Panc1 (cell line): ENCODE data around the gene SBNO2. TPM values are rescaled to one million over a fixed set of nuclear protein-coding genes. Genes with fewer than 3 reads are reported as not detected.

Experiments used
- ATAC-seq: fragments of 200-7000 bp; cut with Tn5 transposase; 2 replicates; pipeline ENCODE4 v1.9.1; 2020; ENCODE audit warnings: mild to moderate bottlenecking, moderate library complexity
- BruUV-seq: library from RNA; stranded (reverse); fragments of 400-500 nt; replicated peaks from 2 replicates; lab custom pipeline; 2021; lab: Mats Ljungman, UMichigan
- CTCF ChIA-PET: fragments of 300-600 bp; sonication (Branson Sonifier 250); formaldehyde crosslinking; loops from one replicate; lab custom pipeline; 2022; ENCODE audit warnings: antibody characterized with exemption; lab: Charles Lee
- POLR2A ChIA-PET: fragments of 300-600 bp; sonication (Branson Sonifier 250); formaldehyde crosslinking; loops from one replicate; lab custom pipeline; 2022; ENCODE audit warnings: antibody characterized with exemption; lab: Charles Lee
- DNase-seq: peaks from one replicate; pipeline ENCODE4 v3.0.0-alpha.2; 2010; ENCODE audit warnings: low read depth, low spot score
- H3K27ac ChIP-seq: 2 replicates; pipeline ENCODE4 v1.5.1; 2011; ENCODE audit warnings: mild to moderate bottlenecking, low read length, inconsistent platforms
- H3K27me3 ChIP-seq: fragments of 200-500 bp; sonication (Bioruptor generic); 2 replicates; pipeline ENCODE4 v1.6.0; 2014; ENCODE audit warnings: low read length, inconsistent platforms; ENCODE audit not compliant: control insufficient read depth, insufficient read depth
- H3K36me3 ChIP-seq: fragments of 200-500 bp; sonication (Bioruptor generic); 2 replicates; pipeline ENCODE4 v1.5.1; 2014; ENCODE audit warnings: inconsistent platforms, mild to moderate bottlenecking, low read length, moderate library complexity; ENCODE audit not compliant: control insufficient read depth, insufficient read depth
- H3K4me1 ChIP-seq: 2 replicates; pipeline ENCODE4 v1.5.1; 2011; ENCODE audit warnings: inconsistent platforms, mild to moderate bottlenecking, low read length, moderate library complexity; ENCODE audit not compliant: control insufficient read depth, insufficient read depth
- H3K4me3 ChIP-seq, 2 experiments: 2 replicates each; pipeline ENCODE4 v1.5.1; 2011 to 2012; ENCODE audit warnings: low read depth in 2 of 2, low read length in 2 of 2, mild to moderate bottlenecking in 2 of 2, inconsistent platforms in 1 of 2, moderate library complexity in 1 of 2
- H3K9me3 ChIP-seq: fragments of 200-500 bp; sonication (Bioruptor generic); 2 replicates; pipeline ENCODE4 v1.5.1; 2014; ENCODE audit warnings: low read depth, mild to moderate bottlenecking, inconsistent platforms, low read length, moderate library complexity; ENCODE audit not compliant: control insufficient read depth, insufficient read depth
- POLR2AphosphoS5 ChIP-seq: IDR thresholded peaks from 2 replicates; pipeline ENCODE4 v1.6.1; 2012; ENCODE audit warnings: mild to moderate bottlenecking, low read depth, low read length, moderate library complexity
- REST ChIP-seq, 2 experiments: IDR thresholded peaks; 2 replicates each; pipeline ENCODE4 v1.6.1; 2011 to 2012; ENCODE audit warnings: low read depth in 2 of 2, control low read depth in 1 of 2, low read length in 1 of 2, mild to moderate bottlenecking in 1 of 2, moderate library complexity in 1 of 2; ENCODE audit not compliant: insufficient read depth in 1 of 2
- SIN3A ChIP-seq: IDR thresholded peaks from 2 replicates; pipeline ENCODE4 v1.6.1; 2012; ENCODE audit warnings: low read depth, mild to moderate bottlenecking, low read length, moderate library complexity, borderline replicate concordance; ENCODE audit not compliant: insufficient read depth
- TCF7L2 ChIP-seq: IDR thresholded peaks from 2 replicates; pipeline ENCODE4 v1.6.1; 2011; ENCODE audit warnings: mild to moderate bottlenecking, low read depth, low read length, inconsistent platforms
- in situ Hi-C: cut with HindIII; loops from 2 replicates; pipeline ENCODE4 v1.10.0; 2016; ENCODE audit warnings: low sequenced_read_pairs, low pct_unique_long_range_greater_than_20kb
- intact Hi-C: fragments of 100-400 bp; cut with micrococcal nuclease; formaldehyde crosslinking; loops from one replicate; pipeline ENCODE4 v1.10.0; 2022; ENCODE audit not compliant: unreplicated experiment
- total RNA-seq: library from RNA; stranded (reverse); gene quantifications from one replicate; pipeline ENCODE4 v1.2.1, GENCODE V29; 2021; ENCODE audit not compliant: unreplicated experiment
- TF ChIP-seq, protein P1 (sequence below): fragments of 450-650 bp; IDR thresholded peaks from 2 replicates; pipeline ENCODE4 v1.5.1; 2017; ENCODE audit warnings: mild to moderate bottlenecking

SBNO2 gene
- total RNA-seq, 1 experiment from 2014 or later: 101 TPM

DNA sequence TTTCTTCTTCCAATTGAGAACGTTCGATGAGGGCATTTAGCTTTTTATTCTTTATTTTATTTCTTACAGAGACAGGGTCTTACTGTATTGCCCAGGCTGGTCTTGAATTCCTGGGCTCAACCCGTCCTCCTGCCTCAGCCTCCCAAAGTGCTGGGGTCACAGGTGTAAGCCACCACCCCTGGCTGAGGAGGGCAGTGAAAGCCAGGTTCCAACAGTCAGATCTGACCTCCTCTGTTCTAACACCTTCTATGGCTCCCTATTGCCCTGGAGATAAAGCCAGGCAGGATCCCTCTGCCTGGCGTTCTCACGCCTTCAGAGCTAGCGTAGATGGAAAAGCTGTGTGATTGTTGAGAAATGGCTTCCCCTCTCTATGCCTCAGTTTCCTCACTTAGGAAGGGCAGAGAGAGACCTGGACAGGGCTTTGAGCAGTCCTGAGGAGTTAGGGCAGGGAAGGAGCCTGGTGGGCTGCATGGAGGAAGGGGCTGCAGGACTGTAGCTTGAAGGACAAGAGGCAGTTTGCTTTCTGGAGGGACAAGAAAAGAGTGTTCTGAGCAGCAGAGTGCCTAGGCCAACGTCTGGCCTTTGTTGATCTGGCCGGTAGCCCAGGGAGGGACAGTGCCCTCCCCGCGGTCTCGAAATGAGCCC is 101.6 kb downstream of the SBNO2 start:
- BruUV-seq: no TSS peak
- peaks cover 8% of the 10 kb centered on the region for H3K4me1 ChIP-seq
- in situ Hi-C loops (no loop called here), intact Hi-C loops (no loop called here)
- CTCF ChIA-PET: interaction anchor here (0.6 kb wide), 1 partner anchor 571 kb away, joined by 9 read pairs; no protein-coding TSS in a partner anchor
- H3K36me3 ChIP-seq: no peaks in the 10 kb centered on the region
- no peaks in the 10 kb centered on the region for H3K27me3 ChIP-seq
- TF ChIP-seq TCF7L2 (no peak), POLR2AphosphoS5 (no peak), SIN3A (no peak), REST (IDR thresholded peaks at IDR 0.05; ENCODE audit: insufficient read depth in 1 of 2, low read depth in 2 of 2, low read length in 1 of 2) (no peak)
- TF ChIP-seq, protein P1, sequence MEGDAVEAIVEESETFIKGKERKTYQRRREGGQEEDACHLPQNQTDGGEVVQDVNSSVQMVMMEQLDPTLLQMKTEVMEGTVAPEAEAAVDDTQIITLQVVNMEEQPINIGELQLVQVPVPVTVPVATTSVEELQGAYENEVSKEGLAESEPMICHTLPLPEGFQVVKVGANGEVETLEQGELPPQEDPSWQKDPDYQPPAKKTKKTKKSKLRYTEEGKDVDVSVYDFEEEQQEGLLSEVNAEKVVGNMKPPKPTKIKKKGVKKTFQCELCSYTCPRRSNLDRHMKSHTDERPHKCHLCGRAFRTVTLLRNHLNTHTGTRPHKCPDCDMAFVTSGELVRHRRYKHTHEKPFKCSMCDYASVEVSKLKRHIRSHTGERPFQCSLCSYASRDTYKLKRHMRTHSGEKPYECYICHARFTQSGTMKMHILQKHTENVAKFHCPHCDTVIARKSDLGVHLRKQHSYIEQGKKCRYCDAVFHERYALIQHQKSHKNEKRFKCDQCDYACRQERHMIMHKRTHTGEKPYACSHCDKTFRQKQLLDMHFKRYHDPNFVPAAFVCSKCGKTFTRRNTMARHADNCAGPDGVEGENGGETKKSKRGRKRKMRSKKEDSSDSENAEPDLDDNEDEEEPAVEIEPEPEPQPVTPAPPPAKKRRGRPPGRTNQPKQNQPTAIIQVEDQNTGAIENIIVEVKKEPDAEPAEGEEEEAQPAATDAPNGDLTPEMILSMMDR: no peak
- no peak for DNase-seq
- H3K9me3 ChIP-seq: no peaks in the 10 kb centered on the region
- H3K4me3 ChIP-seq: no peak overlapping the region
- no peak overlapping the region for H3K27ac ChIP-seq
- no peak for ATAC-seq
- POLR2A ChIA-PET: no interaction called here

DNA sequence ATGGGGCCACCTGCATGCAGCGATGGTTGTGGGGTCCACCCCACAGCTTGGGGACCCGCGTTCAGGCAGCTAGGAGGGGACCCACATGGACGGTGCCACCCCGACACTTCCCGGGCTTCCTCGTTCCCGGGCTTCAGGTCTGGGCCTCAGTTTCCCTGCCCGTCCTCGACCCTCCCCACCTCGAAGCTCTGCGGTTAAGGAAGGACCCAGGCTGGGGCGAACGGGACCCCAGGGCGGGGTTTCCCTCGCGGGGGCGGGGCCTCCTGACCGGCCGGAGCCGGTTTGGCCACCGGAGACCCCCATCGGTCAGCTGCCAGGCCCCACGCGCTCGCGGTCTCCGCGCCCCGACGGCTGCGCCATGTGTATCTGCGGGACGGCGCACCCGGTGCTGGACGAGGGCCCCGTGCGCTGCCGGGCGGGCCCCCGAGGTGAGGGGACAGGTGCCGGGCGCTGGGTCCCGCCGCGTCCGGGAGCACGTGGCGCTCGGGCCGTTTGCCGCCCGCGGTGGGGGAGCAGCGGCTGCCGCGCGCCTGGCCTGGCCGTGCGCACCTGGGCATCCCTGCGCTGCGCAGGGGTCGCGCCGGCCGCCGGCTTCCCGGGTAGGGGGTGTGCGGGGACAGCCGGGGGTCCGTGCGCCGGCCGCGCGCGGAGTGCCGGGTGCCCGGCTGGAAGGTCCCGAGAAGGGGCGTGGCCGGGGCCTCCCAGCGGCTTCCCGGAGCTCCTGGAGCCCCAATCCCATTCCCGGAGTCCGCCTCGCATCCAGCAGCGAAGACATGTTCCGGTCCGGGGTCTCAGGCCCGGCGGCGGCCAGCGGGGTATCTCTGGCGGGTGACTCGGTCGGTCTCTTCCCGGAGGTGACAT is 102.9 kb downstream of the SBNO2 start:
- ChIA-PET CTCF (no interaction called here), POLR2A (no interaction called here)
- no peak overlapping the region for H3K4me3 ChIP-seq
- peaks cover 9% of the 10 kb centered on the region for H3K4me1 ChIP-seq
- no peak overlapping the region for H3K27ac ChIP-seq
- in situ Hi-C loops: no loop called here
- DNase-seq (no peak), ATAC-seq (no peak)
- intact Hi-C loops: no loop called here
- H3K36me3 ChIP-seq: no peaks in the 10 kb centered on the region; the same call in 1 of the 2 replicates
- no peaks in the 10 kb centered on the region for H3K9me3 ChIP-seq
- BruUV-seq: no TSS peak
- no peaks in the 10 kb centered on the region for H3K27me3 ChIP-seq
- no peak for TF ChIP-seq TCF7L2
- no peak for TF ChIP-seq REST (IDR thresholded peaks at IDR 0.05; ENCODE audit: insufficient read depth in 1 of 2, low read depth in 2 of 2, low read length in 1 of 2)
- TF ChIP-seq, protein P1: no peak
- no peak for TF ChIP-seq POLR2AphosphoS5
- TF ChIP-seq SIN3A: no peak
